ENCODE results near the gene FLNB. TPM values are rescaled to one million over a fixed set of nuclear protein-coding genes. Genes with fewer than 3 reads are reported as not detected.

The FLNB gene
- polyA plus RNA-seq, 1 of the 3 experiments (the other 2 are of a cell fraction) = 127 TPM

DNA sequence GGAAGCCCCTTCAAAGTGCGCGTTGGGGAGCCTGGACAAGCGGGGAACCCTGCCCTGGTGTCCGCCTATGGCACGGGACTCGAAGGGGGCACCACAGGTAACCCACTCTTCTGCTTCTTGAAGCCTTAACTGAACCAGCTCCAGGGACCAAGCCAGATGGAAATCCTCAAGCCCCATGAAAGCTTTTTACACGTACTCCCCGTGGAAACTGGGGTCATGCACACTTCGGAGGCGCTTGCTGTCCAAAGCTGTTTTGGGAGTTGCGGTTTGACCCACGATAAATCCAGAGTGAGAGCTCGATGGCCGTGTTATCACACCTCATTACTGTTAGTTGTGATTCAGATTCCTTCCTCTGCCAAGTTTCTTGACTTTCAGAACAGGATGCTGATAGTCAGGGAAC, 155.0 kb downstream of the FLNB start:
- peaks cover 11% of the 10 kb centered on the region for H3F3A ChIP-seq (replicated peaks; ENCODE audit: insufficient read depth)
- H3K36me3 ChIP-seq (replicated peaks in 1 of 2; ENCODE audit: control insufficient read depth in 1 of 2, insufficient read depth in 2 of 2, low read length in 1 of 2) = peaks cover 42 to 46% of the 10 kb centered on the region in 2 experiments
- H3K27ac ChIP-seq (ENCODE audit: low read depth in 2 of 2, low read length in 1 of 2) = no peak overlapping the region
- no peaks in the 10 kb centered on the region for H4K20me1 ChIP-seq (ENCODE audit: insufficient read depth)
- no peaks in the 10 kb centered on the region for H3K9me2 ChIP-seq
- DNase-seq = no peak
- no peaks in the 10 kb centered on the region for H3K9me3 ChIP-seq
- H3K4me1 ChIP-seq (ENCODE audit: control insufficient read depth in 1 of 2, insufficient read depth in 2 of 2, low read depth in 1 of 2, low read length in 1 of 2) = peaks cover 13 to 27% of the 10 kb centered on the region in 2 experiments; a peak in 3 of 4 replicates
- peaks cover 6% of the 10 kb centered on the region; the same call in 1 of the 2 replicates for H3K79me2 ChIP-seq (ENCODE audit: insufficient read depth)
- no peak overlapping the region for H2AFZ ChIP-seq (ENCODE audit: low read depth)
- no peak overlapping the region for H3K4me3 ChIP-seq (ENCODE audit: low read depth in 2 of 2, low read length in 1 of 2)
- no peak overlapping the region for H3K9ac ChIP-seq
- no peak overlapping the region for H3K4me2 ChIP-seq
- H3K27me3 ChIP-seq (ENCODE audit: insufficient read depth) = no peaks in the 10 kb centered on the region
- 96% methylated on average over 14 of the region's 14 CpGs for WGBS (ENCODE audit: low lambda C conversion rate)
- ChIA-PET CTCF (interaction anchor here (1.0 to 2.4 kb wide), 3 partner anchors 10 to 155 kb away, joined by 4 to 9 read pairs (median 5); partner anchors contain the start of gene FLNB), POLR2A (no interaction called here)
- TF ChIP-seq, protein P1, sequence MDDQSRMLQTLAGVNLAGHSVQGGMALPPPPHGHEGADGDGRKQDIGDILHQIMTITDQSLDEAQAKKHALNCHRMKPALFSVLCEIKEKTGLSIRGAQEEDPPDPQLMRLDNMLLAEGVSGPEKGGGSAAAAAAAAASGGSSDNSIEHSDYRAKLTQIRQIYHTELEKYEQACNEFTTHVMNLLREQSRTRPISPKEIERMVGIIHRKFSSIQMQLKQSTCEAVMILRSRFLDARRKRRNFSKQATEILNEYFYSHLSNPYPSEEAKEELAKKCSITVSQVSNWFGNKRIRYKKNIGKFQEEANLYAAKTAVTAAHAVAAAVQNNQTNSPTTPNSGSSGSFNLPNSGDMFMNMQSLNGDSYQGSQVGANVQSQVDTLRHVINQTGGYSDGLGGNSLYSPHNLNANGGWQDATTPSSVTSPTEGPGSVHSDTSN (IDR thresholded peaks at IDR 0.05) = no peak
- TF ChIP-seq, protein P2, sequence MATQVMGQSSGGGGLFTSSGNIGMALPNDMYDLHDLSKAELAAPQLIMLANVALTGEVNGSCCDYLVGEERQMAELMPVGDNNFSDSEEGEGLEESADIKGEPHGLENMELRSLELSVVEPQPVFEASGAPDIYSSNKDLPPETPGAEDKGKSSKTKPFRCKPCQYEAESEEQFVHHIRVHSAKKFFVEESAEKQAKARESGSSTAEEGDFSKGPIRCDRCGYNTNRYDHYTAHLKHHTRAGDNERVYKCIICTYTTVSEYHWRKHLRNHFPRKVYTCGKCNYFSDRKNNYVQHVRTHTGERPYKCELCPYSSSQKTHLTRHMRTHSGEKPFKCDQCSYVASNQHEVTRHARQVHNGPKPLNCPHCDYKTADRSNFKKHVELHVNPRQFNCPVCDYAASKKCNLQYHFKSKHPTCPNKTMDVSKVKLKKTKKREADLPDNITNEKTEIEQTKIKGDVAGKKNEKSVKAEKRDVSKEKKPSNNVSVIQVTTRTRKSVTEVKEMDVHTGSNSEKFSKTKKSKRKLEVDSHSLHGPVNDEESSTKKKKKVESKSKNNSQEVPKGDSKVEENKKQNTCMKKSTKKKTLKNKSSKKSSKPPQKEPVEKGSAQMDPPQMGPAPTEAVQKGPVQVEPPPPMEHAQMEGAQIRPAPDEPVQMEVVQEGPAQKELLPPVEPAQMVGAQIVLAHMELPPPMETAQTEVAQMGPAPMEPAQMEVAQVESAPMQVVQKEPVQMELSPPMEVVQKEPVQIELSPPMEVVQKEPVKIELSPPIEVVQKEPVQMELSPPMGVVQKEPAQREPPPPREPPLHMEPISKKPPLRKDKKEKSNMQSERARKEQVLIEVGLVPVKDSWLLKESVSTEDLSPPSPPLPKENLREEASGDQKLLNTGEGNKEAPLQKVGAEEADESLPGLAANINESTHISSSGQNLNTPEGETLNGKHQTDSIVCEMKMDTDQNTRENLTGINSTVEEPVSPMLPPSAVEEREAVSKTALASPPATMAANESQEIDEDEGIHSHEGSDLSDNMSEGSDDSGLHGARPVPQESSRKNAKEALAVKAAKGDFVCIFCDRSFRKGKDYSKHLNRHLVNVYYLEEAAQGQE (IDR thresholded peaks at IDR 0.05; ENCODE audit: low read depth, low read length) = no peak
- no peak for TF ChIP-seq FOSL2 (IDR thresholded peaks at IDR 0.05; ENCODE audit: borderline replicate concordance, low read depth)
- no peak for TF ChIP-seq YY1 (IDR thresholded peaks at IDR 0.05; ENCODE audit: low read depth)
- no peak for TF ChIP-seq TAF1 (IDR thresholded peaks at IDR 0.05; ENCODE audit: borderline replicate concordance, low read depth, low read length)
- no peak for TF ChIP-seq JUND (IDR thresholded peaks at IDR 0.05)
- TF ChIP-seq, protein P3, sequence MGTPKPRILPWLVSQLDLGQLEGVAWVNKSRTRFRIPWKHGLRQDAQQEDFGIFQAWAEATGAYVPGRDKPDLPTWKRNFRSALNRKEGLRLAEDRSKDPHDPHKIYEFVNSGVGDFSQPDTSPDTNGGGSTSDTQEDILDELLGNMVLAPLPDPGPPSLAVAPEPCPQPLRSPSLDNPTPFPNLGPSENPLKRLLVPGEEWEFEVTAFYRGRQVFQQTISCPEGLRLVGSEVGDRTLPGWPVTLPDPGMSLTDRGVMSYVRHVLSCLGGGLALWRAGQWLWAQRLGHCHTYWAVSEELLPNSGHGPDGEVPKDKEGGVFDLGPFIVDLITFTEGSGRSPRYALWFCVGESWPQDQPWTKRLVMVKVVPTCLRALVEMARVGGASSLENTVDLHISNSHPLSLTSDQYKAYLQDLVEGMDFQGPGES (IDR thresholded peaks at IDR 0.05; ENCODE audit: low read depth, low read length) = no peak
- no peak for TF ChIP-seq GATA2 (CRISPR knock-in tag; IDR thresholded peaks at IDR 0.05)
- no peak for TF ChIP-seq FOXJ3 (CRISPR knock-in tag; IDR thresholded peaks at IDR 0.05)
- no peak for TF ChIP-seq TEAD4 (IDR thresholded peaks at IDR 0.05; ENCODE audit: borderline replicate concordance, insufficient read depth)
- TF ChIP-seq RAD21 (IDR thresholded peaks at IDR 0.05; ENCODE audit: low read length) = no peak
- no peak for TF ChIP-seq NFIC (IDR thresholded peaks at IDR 0.05; ENCODE audit: borderline replicate concordance)
- TF ChIP-seq MEF2A (IDR thresholded peaks at IDR 0.05; ENCODE audit: borderline replicate concordance, low read depth) = no peak
- TF ChIP-seq TCF12 (IDR thresholded peaks at IDR 0.05) = no peak
- TF ChIP-seq, protein P4, sequence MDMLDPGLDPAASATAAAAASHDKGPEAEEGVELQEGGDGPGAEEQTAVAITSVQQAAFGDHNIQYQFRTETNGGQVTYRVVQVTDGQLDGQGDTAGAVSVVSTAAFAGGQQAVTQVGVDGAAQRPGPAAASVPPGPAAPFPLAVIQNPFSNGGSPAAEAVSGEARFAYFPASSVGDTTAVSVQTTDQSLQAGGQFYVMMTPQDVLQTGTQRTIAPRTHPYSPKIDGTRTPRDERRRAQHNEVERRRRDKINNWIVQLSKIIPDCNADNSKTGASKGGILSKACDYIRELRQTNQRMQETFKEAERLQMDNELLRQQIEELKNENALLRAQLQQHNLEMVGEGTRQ (IDR thresholded peaks at IDR 0.05; ENCODE audit: borderline replicate concordance, low read depth, low read length) = no peak
- no peak for TF ChIP-seq RXRA (IDR thresholded peaks at IDR 0.05; ENCODE audit: borderline replicate concordance, low read depth)
- TF ChIP-seq RCOR1 (IDR thresholded peaks at IDR 0.05; ENCODE audit: low read length) = no peak
- no peak for TF ChIP-seq RFX5 (IDR thresholded peaks at IDR 0.05; ENCODE audit: low read length)
- TF ChIP-seq, protein P5, sequence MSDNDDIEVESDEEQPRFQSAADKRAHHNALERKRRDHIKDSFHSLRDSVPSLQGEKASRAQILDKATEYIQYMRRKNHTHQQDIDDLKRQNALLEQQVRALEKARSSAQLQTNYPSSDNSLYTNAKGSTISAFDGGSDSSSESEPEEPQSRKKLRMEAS (IDR thresholded peaks at IDR 0.05; ENCODE audit: low read depth) = no peak
- no peak for TF ChIP-seq FOXM1 (IDR thresholded peaks at IDR 0.05; ENCODE audit: low read depth)

Measured in SK-N-SH (cell line).